ENCODE results near the gene ARMC6. TPM values are rescaled to one million over a fixed set of nuclear protein-coding genes. Genes with fewer than 3 reads are reported as not detected.

ARMC6 gene
- total RNA-seq, 1 experiment from 2014 or later: 66.5 TPM

DNA sequence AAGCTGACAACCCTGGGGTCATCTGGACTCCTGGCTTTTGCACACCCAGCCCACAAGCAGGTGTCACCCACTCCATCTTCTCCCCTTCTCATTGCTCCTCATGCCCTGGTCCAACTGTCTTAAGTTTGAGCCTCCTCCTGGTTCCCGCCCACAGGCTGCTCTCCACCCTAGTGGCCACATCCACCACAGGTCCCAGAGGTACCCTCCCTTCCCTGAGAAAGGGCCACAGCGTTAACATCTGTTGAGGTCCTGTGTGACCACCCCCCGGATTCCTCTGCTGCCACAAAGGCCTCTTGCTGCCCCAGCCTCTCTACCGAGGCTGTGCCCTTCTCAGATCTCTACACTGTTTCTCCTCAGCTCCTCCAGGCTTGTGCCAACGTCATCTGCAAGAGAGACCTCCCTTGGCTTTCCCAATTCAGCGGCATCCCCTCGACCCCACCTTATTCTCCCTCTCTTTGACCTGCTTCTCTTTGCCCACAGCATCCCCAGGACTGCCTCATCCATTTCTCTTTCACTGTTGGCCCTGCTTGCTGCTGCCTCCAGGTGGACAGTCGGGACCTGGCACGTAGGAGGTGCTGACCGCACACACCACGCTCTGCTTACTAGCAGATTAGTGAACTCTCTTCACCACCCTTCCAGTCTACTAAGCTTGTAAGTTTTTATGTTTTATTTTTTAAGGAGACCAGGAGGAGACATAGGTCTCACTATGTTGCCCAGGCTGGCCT, 33.3 kb upstream of the ARMC6 start:
- H3K23ac ChIP-seq (ENCODE audit: insufficient read length, low read depth, low read length): no peak overlapping the region
- WGBS (ENCODE audit: extremely low coverage, insufficient read length, low lambda C conversion rate): no CpG with 5 or more reads among the region's 11 CpGs
- Mint-ChIP-seq H3K4me3 (no peak overlapping the region), H3K36me3 (ENCODE audit: insufficient read depth in 1 of 3, low read depth in 3 of 3) (peaks cover 44 to 79% (median 71%) of the 10 kb centered on the region in 3 experiments), H3K27ac (peak overlapping the region in 1 of 3 experiments; percentile 31; a peak in 2 of 7 replicates), H3K27me3 (ENCODE audit: low read depth) (no peaks in the 10 kb centered on the region; the same call in 1 of the 2 replicates), H3K4me1 (peaks cover 8 to 20% of the 10 kb centered on the region in 2 experiments), H3K9me3 (no peaks in the 10 kb centered on the region)
- no peak overlapping the region for H2BK15ac ChIP-seq (ENCODE audit: low read depth, low read length)
- H3K9me3 ChIP-seq (ENCODE audit: control insufficient read depth, low read depth, low read length): no peaks in the 10 kb centered on the region
- DNase-seq: no peak
- H2BK5ac ChIP-seq (ENCODE audit: insufficient read length, low read length): no peak overlapping the region
- H3K4me1 ChIP-seq (ENCODE audit: insufficient read depth, low read length): no peaks in the 10 kb centered on the region
- H3K79me1 ChIP-seq (ENCODE audit: insufficient read depth, low read depth, low read length, poor library complexity, severe bottlenecking): no peaks in the 10 kb centered on the region
- no peaks in the 10 kb centered on the region for H3K23me2 ChIP-seq (ENCODE audit: insufficient read length, low read depth, low read length, poor library complexity, severe bottlenecking)
- H3K18ac ChIP-seq (ENCODE audit: insufficient read length, low read depth, low read length): no peak overlapping the region
- H3K9ac ChIP-seq (ENCODE audit: extremely low read depth, insufficient read length, low read length): no peak overlapping the region
- no peak overlapping the region for H3K27ac ChIP-seq (ENCODE audit: insufficient read length, low read depth, low read length)
- H4K5ac ChIP-seq (ENCODE audit: insufficient read length, low read depth, low read length): no peak overlapping the region
- no peak overlapping the region for H4K91ac ChIP-seq (ENCODE audit: insufficient read length, low read depth, low read length)
- no peak overlapping the region for H2BK12ac ChIP-seq (ENCODE audit: insufficient read length, low read depth, low read length)
- no peak overlapping the region for H3K14ac ChIP-seq (ENCODE audit: insufficient read depth, low read length)
- H4K8ac ChIP-seq (replicated peaks; ENCODE audit: insufficient read length, low read depth, low read length): no peak overlapping the region
- no peak overlapping the region for H3K4ac ChIP-seq (ENCODE audit: low read depth, low read length)
- H3K27me3 ChIP-seq (ENCODE audit: insufficient read depth, low read length): no peaks in the 10 kb centered on the region
- H4K20me1 ChIP-seq (ENCODE audit: control insufficient read depth, insufficient read depth, insufficient read length): no peaks in the 10 kb centered on the region
- no peak overlapping the region for H3K4me2 ChIP-seq (ENCODE audit: insufficient read depth, insufficient read length, low read length)
- H2AK5ac ChIP-seq (ENCODE audit: insufficient read length, low read length): no peak overlapping the region
- H3K79me2 ChIP-seq (ENCODE audit: insufficient read depth, low read length): no peaks in the 10 kb centered on the region
- TF ChIP-seq, protein P1, sequence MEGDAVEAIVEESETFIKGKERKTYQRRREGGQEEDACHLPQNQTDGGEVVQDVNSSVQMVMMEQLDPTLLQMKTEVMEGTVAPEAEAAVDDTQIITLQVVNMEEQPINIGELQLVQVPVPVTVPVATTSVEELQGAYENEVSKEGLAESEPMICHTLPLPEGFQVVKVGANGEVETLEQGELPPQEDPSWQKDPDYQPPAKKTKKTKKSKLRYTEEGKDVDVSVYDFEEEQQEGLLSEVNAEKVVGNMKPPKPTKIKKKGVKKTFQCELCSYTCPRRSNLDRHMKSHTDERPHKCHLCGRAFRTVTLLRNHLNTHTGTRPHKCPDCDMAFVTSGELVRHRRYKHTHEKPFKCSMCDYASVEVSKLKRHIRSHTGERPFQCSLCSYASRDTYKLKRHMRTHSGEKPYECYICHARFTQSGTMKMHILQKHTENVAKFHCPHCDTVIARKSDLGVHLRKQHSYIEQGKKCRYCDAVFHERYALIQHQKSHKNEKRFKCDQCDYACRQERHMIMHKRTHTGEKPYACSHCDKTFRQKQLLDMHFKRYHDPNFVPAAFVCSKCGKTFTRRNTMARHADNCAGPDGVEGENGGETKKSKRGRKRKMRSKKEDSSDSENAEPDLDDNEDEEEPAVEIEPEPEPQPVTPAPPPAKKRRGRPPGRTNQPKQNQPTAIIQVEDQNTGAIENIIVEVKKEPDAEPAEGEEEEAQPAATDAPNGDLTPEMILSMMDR (conservative IDR thresholded peaks at IDR 0.05): peak; percentile 49
- H2BK120ac ChIP-seq (ENCODE audit: low read depth, low read length, poor library complexity, severe bottlenecking): no peak overlapping the region
- H3T11ph ChIP-seq (ENCODE audit: low read length): no peak overlapping the region
- no peak overlapping the region for H3K56ac ChIP-seq (ENCODE audit: insufficient read length, low read depth, low read length)
- no peak overlapping the region for H2BK20ac ChIP-seq (ENCODE audit: low read depth, low read length, poor library complexity, severe bottlenecking)
- H2AFZ ChIP-seq (ENCODE audit: low read length): no peak overlapping the region
